H9 (cell line): ENCODE measurements around the gene ANKRD13D. TPM values are rescaled to one million over a fixed set of nuclear protein-coding genes. Genes with fewer than 3 reads are reported as not detected.

Source experiments
- DNase-seq: peaks from one replicate; pipeline ENCODE4 v3.0.0-alpha.2; 2017
- H2AFZ ChIP-seq: one replicate; pipeline ENCODE4 v1.6.1; 2013; ENCODE audit warnings: mild to moderate bottlenecking, low read length, control low read depth, moderate library complexity
- H2AK5ac ChIP-seq: 2 replicates; pipeline ENCODE4 v1.6.1; 2013; ENCODE audit warnings: low read length, control low read depth, mixed read lengths; ENCODE audit not compliant: insufficient read length
- H2BK120ac ChIP-seq: one replicate; pipeline ENCODE4 v1.6.1; 2013; ENCODE audit warnings: low read depth, mild to moderate bottlenecking, low read length, control low read depth, inconsistent platforms; ENCODE audit not compliant: poor library complexity, severe bottlenecking
- H2BK12ac ChIP-seq: 2 replicates; pipeline ENCODE4 v1.6.1; 2013; ENCODE audit warnings: low read length, control low read depth, mixed read lengths, low read depth; ENCODE audit not compliant: insufficient read length
- H2BK15ac ChIP-seq: 2 replicates; pipeline ENCODE4 v1.6.1; 2013; ENCODE audit warnings: low read depth, low read length, control low read depth
- H2BK20ac ChIP-seq: one replicate; pipeline ENCODE4 v1.6.1; 2013; ENCODE audit warnings: low read depth, mild to moderate bottlenecking, low read length, control low read depth, inconsistent platforms; ENCODE audit not compliant: poor library complexity, severe bottlenecking
- H2BK5ac ChIP-seq: 2 replicates; pipeline ENCODE4 v1.6.1; 2013; ENCODE audit warnings: low read length, control low read depth, mixed read lengths; ENCODE audit not compliant: insufficient read length
- H3K14ac ChIP-seq: 2 replicates; pipeline ENCODE4 v1.6.1; 2013; ENCODE audit warnings: low read length, control low read depth; ENCODE audit not compliant: insufficient read depth
- H3K18ac ChIP-seq: 2 replicates; pipeline ENCODE4 v1.6.1; 2013; ENCODE audit warnings: low read depth, mild to moderate bottlenecking, mixed read lengths, low read length, control low read depth; ENCODE audit not compliant: insufficient read length
- H3K23ac ChIP-seq: 2 replicates; pipeline ENCODE4 v1.6.1; 2013; ENCODE audit warnings: low read length, control low read depth, mixed read lengths, low read depth; ENCODE audit not compliant: insufficient read length
- H3K23me2 ChIP-seq: 2 replicates; pipeline ENCODE4 v1.6.1; 2013; ENCODE audit warnings: low read depth, mild to moderate bottlenecking, mixed read lengths, low read length, control low read depth; ENCODE audit not compliant: insufficient read length, poor library complexity, severe bottlenecking
- H3K27ac ChIP-seq: 2 replicates; pipeline ENCODE4 v1.5.1; 2013; ENCODE audit warnings: low read length, control low read depth, mixed read lengths, low read depth; ENCODE audit not compliant: insufficient read length
- H3K27me3 ChIP-seq: 2 replicates; pipeline ENCODE4 v1.6.1; 2013; ENCODE audit warnings: low read length, control low read depth, inconsistent platforms; ENCODE audit not compliant: insufficient read depth
- H3K4ac ChIP-seq: 2 replicates; pipeline ENCODE4 v1.6.1; 2013; ENCODE audit warnings: low read depth, mild to moderate bottlenecking, control low read depth, inconsistent platforms, low read length, moderate library complexity
- H3K4me1 ChIP-seq: 2 replicates; pipeline ENCODE4 v1.6.1; 2013; ENCODE audit warnings: low read length, control low read depth, inconsistent platforms; ENCODE audit not compliant: insufficient read depth
- H3K4me2 ChIP-seq: 2 replicates; pipeline ENCODE4 v1.6.1; 2013; ENCODE audit warnings: low read length, control low read depth, mixed read lengths; ENCODE audit not compliant: insufficient read length, insufficient read depth
- H3K56ac ChIP-seq: 2 replicates; pipeline ENCODE4 v1.6.1; 2013; ENCODE audit warnings: low read depth, mild to moderate bottlenecking, mixed read lengths, low read length, control low read depth; ENCODE audit not compliant: insufficient read length
- H3K79me1 ChIP-seq: 2 replicates; pipeline ENCODE4 v1.6.1; 2013; ENCODE audit warnings: low read depth, mild to moderate bottlenecking, moderate library complexity, low read length, control low read depth, inconsistent platforms; ENCODE audit not compliant: insufficient read depth, poor library complexity, severe bottlenecking
- H3K79me2 ChIP-seq: 2 replicates; pipeline ENCODE4 v1.6.1; 2013; ENCODE audit warnings: low read length, control low read depth, inconsistent platforms; ENCODE audit not compliant: insufficient read depth
- H3K9ac ChIP-seq: 2 replicates; pipeline ENCODE4 v1.6.1; 2013; ENCODE audit warnings: low read length, control low read depth, mixed read lengths; ENCODE audit not compliant: insufficient read length; ENCODE audit errors: extremely low read depth
- H3K9me3 ChIP-seq: one replicate; pipeline ENCODE4 v1.6.1; 2013; ENCODE audit warnings: low read depth, low read length, inconsistent platforms; ENCODE audit not compliant: control insufficient read depth
- H3T11ph ChIP-seq: one replicate; pipeline ENCODE4 v1.6.1; 2013; ENCODE audit warnings: mild to moderate bottlenecking, low read length, control low read depth, inconsistent platforms
- H4K20me1 ChIP-seq: one replicate; pipeline ENCODE4 v1.6.1; 2013; ENCODE audit not compliant: control insufficient read depth, insufficient read length, insufficient read depth
- H4K5ac ChIP-seq: 2 replicates; pipeline ENCODE4 v1.6.1; 2013; ENCODE audit warnings: low read depth, mild to moderate bottlenecking, mixed read lengths, low read length, control low read depth; ENCODE audit not compliant: insufficient read length
- H4K8ac ChIP-seq: replicated peaks from 2 replicates; pipeline ENCODE4 v1.6.1; 2013; ENCODE audit warnings: low read length, control low read depth, mixed read lengths, low read depth; ENCODE audit not compliant: insufficient read length
- H4K91ac ChIP-seq: 2 replicates; pipeline ENCODE4 v1.6.1; 2013; ENCODE audit warnings: low read depth, mild to moderate bottlenecking, moderate library complexity, mixed read lengths, low read length, control low read depth; ENCODE audit not compliant: insufficient read length
- H3K27ac Mint-ChIP-seq, 3 experiments: 2 replicates in 2 of 3; 3 replicates in 1 of 3; pipeline ENCODE4 v1.8.0; 2020 to 2021; ENCODE audit warnings: mixed read lengths in 3 of 3, mild to moderate bottlenecking in 1 of 3, moderate library complexity in 1 of 3
- H3K27me3 Mint-ChIP-seq: 2 replicates; pipeline ENCODE4 v1.8.0; 2021; ENCODE audit warnings: low read depth, mild to moderate bottlenecking, moderate library complexity, mixed read lengths
- H3K36me3 Mint-ChIP-seq, 3 experiments: 2 replicates in 2 of 3; 3 replicates in 1 of 3; pipeline ENCODE4 v1.8.0; 2020 to 2021; ENCODE audit warnings: low read depth in 3 of 3, mixed read lengths in 3 of 3; ENCODE audit not compliant: insufficient read depth in 1 of 3
- H3K4me1 Mint-ChIP-seq, 2 experiments: 2 replicates each; pipeline ENCODE4 v1.8.0; 2020; ENCODE audit warnings: mixed read lengths in 2 of 2
- H3K4me3 Mint-ChIP-seq, 2 experiments: 2 replicates in 1 of 2; 3 replicates in 1 of 2; pipeline ENCODE4 v1.8.0; 2020 to 2021; ENCODE audit warnings: mild to moderate bottlenecking in 2 of 2, mixed read lengths in 2 of 2, moderate library complexity in 1 of 2
- H3K9me3 Mint-ChIP-seq, 2 experiments: 2 replicates in 1 of 2; 3 replicates in 1 of 2; pipeline ENCODE4 v1.8.0; 2020; ENCODE audit warnings: mild to moderate bottlenecking in 2 of 2, mixed read lengths in 2 of 2, moderate library complexity in 1 of 2
- CTCF ChIP-seq: fragments of 200-600 bp; sonication (generic); conservative IDR thresholded peaks from 3 replicates; pipeline ENCODE4 v1.8.0; 2021; ENCODE audit warnings: antibody characterized with exemption, mild to moderate bottlenecking
- WGBS: extraction: QIAGEN DNeasy Blood & Tissue Kit; methylation state at CpG from one replicate; pipeline ENCODE4 v1.1.7; 2013; ENCODE audit warnings: missing lambda C conversion rate, low lambda C conversion rate, mixed read lengths; ENCODE audit not compliant: insufficient read length; ENCODE audit errors: extremely low coverage; 5-methylcytosine and 5-hydroxymethylcytosine counted together
- total RNA-seq: library from RNA; stranded (reverse); gene quantifications from 2 replicates; pipeline ENCODE4 v1.2.1, GENCODE V29; 2021

ANKRD13D gene
- total RNA-seq, 1 experiment from 2014 or later: 42.1 TPM

DNA sequence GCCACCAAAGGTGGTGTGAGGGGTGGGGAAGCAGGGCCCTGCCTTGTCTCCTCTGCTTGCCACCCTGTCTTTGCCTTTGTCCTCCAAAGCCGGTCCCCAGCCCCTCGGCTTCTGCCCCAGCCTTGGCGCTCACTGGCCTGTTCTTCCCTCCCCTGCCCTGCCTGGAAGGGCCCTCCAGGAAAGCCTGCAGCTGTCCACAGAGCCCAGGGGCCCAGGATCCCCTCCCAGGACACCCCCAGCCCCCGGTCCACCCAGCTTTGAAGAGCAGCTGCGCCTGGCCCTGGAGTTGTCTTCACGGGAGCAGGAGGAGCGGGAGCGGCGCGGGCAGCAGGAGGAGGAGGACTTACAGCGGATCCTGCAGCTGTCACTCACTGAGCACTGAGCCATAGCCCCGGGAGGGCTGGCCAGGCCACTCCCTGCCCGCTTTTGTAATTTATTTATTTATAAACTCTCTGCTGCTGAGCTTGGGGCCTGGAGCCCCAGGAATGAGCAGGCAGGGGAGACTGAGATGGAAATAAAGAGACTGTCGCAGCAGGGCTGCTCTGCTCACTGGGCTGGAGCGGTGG is 12.9 kb downstream of the ANKRD13D start:
- no peaks in the 10 kb centered on the region for H3K4me1 ChIP-seq
- H3K9me3 Mint-ChIP-seq: no peaks in the 10 kb centered on the region; a peak in 1 of 5 replicates

More for the DNA sequence above, 12.9 kb downstream of the ANKRD13D start:
- no peak overlapping the region for H2BK20ac ChIP-seq
- H3K27me3 ChIP-seq: no peaks in the 10 kb centered on the region
- H3K23ac ChIP-seq: no peak overlapping the region
- H2BK120ac ChIP-seq: no peak overlapping the region
- no peak overlapping the region for H2BK15ac ChIP-seq
- H3K79me1 ChIP-seq: no peaks in the 10 kb centered on the region
- no peak for TF ChIP-seq CTCF
- no peak overlapping the region for H3T11ph ChIP-seq
- H3K36me3 Mint-ChIP-seq: peaks cover 2 to 32% (median 15%) of the 10 kb centered on the region in 3 experiments; a peak in 5 of 7 replicates
- no peak overlapping the region for H4K5ac ChIP-seq
- no peaks in the 10 kb centered on the region for H4K20me1 ChIP-seq
- DNase-seq: peak; percentile 80
- H3K27ac ChIP-seq: no peak overlapping the region
- peaks cover 6% of the 10 kb centered on the region for H3K27me3 Mint-ChIP-seq
- no peak overlapping the region for H3K4ac ChIP-seq
- no peak overlapping the region for H3K56ac ChIP-seq
- WGBS: no CpG with 5 or more reads among the region's 15 CpGs
- H4K8ac ChIP-seq: no peak overlapping the region
- no peak overlapping the region for H3K9ac ChIP-seq
- H3K4me1 Mint-ChIP-seq: peaks cover 11 to 16% of the 10 kb centered on the region in 2 experiments
- H3K27ac Mint-ChIP-seq: peak overlapping the region in 2 of 3 experiments; percentile 24 to 90; a peak in 2 of 7 replicates
- H2AFZ ChIP-seq: no peak overlapping the region
- no peak overlapping the region for H3K18ac ChIP-seq
- H2AK5ac ChIP-seq: no peak overlapping the region
- H2BK12ac ChIP-seq: no peak overlapping the region
- H3K79me2 ChIP-seq: no peaks in the 10 kb centered on the region
- H4K91ac ChIP-seq: no peak overlapping the region
- H3K4me3 Mint-ChIP-seq: peak overlapping the region; percentile 65 to 79
- H3K9me3 ChIP-seq: no peaks in the 10 kb centered on the region
- peaks cover 16% of the 10 kb centered on the region for H3K23me2 ChIP-seq
- no peak overlapping the region for H2BK5ac ChIP-seq
- H3K14ac ChIP-seq: no peak overlapping the region; the same call in 1 of the 2 replicates
- H3K4me2 ChIP-seq: peak overlapping the region; percentile 65
